WTC11 (cell line): ENCODE measurements around the gene ENO2. TPM values are rescaled to one million over a fixed set of nuclear protein-coding genes. Genes with fewer than 3 reads are reported as not detected.

Experiments
- ATF1 ChIP-seq: sonication (generic); formaldehyde crosslinking; IDR thresholded peaks from 2 replicates; pipeline ENCODE4 v1.8.1; 2023; ENCODE audit warnings: mild to moderate bottlenecking, moderate library complexity, missing genetic modification reagents
- CBFB ChIP-seq: sonication (generic); formaldehyde crosslinking; IDR thresholded peaks from 2 replicates; pipeline ENCODE4 v1.8.1; 2022; ENCODE audit warnings: mild to moderate bottlenecking, low read depth, missing genetic modification reagents
- CREM ChIP-seq: sonication (generic); formaldehyde crosslinking; IDR thresholded peaks from 2 replicates; pipeline ENCODE4 v1.8.1; 2022; ENCODE audit warnings: mild to moderate bottlenecking, missing genetic modification reagents, moderate library complexity
- CTCF ChIP-seq: fragments of 200-600 bp; IDR thresholded peaks from 2 replicates; pipeline ENCODE4 v1.8.0; 2022; ENCODE audit warnings: antibody characterized with exemption
- FOXP1 ChIP-seq: sonication (generic); formaldehyde crosslinking; IDR thresholded peaks from 2 replicates; pipeline ENCODE4 v1.8.0; 2022; ENCODE audit warnings: missing genetic modification reagents, mild to moderate bottlenecking, moderate library complexity, borderline replicate concordance
- FOXP4 ChIP-seq: sonication (generic); formaldehyde crosslinking; IDR thresholded peaks from 2 replicates; pipeline ENCODE4 v1.8.0; 2022; ENCODE audit warnings: mild to moderate bottlenecking, missing genetic modification reagents
- GABPB1 ChIP-seq: sonication (generic); formaldehyde crosslinking; IDR thresholded peaks from 2 replicates; pipeline ENCODE4 v1.8.1; 2023; ENCODE audit warnings: mild to moderate bottlenecking, missing genetic modification reagents
- IRF2 ChIP-seq: sonication (generic); formaldehyde crosslinking; IDR thresholded peaks from 2 replicates; pipeline ENCODE4 v1.8.0; 2022; ENCODE audit warnings: low read depth, missing genetic modification reagents, borderline replicate concordance
- MAX ChIP-seq: sonication (generic); formaldehyde crosslinking; IDR thresholded peaks from 2 replicates; pipeline ENCODE4 v1.8.0; 2022; ENCODE audit warnings: mild to moderate bottlenecking, missing genetic modification reagents
- MXD4 ChIP-seq: fragments of 250-450 bp; sonication (Bioruptor Pico); IDR thresholded peaks from 2 replicates; pipeline ENCODE4 v1.8.0; 2021; ENCODE audit warnings: mild to moderate bottlenecking, moderate library complexity, borderline replicate concordance
- MYBL2 ChIP-seq: sonication (generic); formaldehyde crosslinking; IDR thresholded peaks from 2 replicates; pipeline ENCODE4 v1.8.1; 2023; ENCODE audit warnings: mild to moderate bottlenecking, moderate library complexity, missing genetic modification reagents
- NFE2L1 ChIP-seq: sonication (generic); formaldehyde crosslinking; IDR thresholded peaks from 2 replicates; pipeline ENCODE4 v1.8.1; 2023; ENCODE audit warnings: missing genetic modification reagents
- PRDM15 ChIP-seq: sonication (generic); formaldehyde crosslinking; IDR thresholded peaks from 2 replicates; pipeline ENCODE4 v1.8.0; 2022; ENCODE audit warnings: missing genetic modification reagents
- PREB ChIP-seq: sonication (generic); formaldehyde crosslinking; IDR thresholded peaks from 2 replicates; pipeline ENCODE4 v1.8.1; 2022; ENCODE audit warnings: mild to moderate bottlenecking, missing genetic modification reagents, moderate library complexity, borderline replicate concordance
- TCF7 ChIP-seq: sonication (generic); formaldehyde crosslinking; IDR thresholded peaks from 2 replicates; pipeline ENCODE4 v1.8.0; 2022; ENCODE audit warnings: mild to moderate bottlenecking, low read depth, missing genetic modification reagents, moderate library complexity
- TEAD1 ChIP-seq: sonication (generic); formaldehyde crosslinking; IDR thresholded peaks from 2 replicates; pipeline ENCODE4 v1.8.0; 2022; ENCODE audit warnings: mild to moderate bottlenecking, missing genetic modification reagents
- TP53 ChIP-seq: sonication (generic); formaldehyde crosslinking; IDR thresholded peaks from 2 replicates; pipeline ENCODE4 v1.8.1; 2023; ENCODE audit warnings: mild to moderate bottlenecking, missing genetic modification reagents
- ZBTB21 ChIP-seq: sonication (generic); formaldehyde crosslinking; IDR thresholded peaks from 2 replicates; pipeline ENCODE4 v1.8.1; 2023; ENCODE audit warnings: mild to moderate bottlenecking, missing genetic modification reagents, borderline replicate concordance
- ZNF121 ChIP-seq: sonication (generic); formaldehyde crosslinking; IDR thresholded peaks from 2 replicates; pipeline ENCODE4 v1.8.0; 2023; ENCODE audit warnings: missing genetic modification reagents
- ZNF138 ChIP-seq: sonication (generic); formaldehyde crosslinking; conservative IDR thresholded peaks from 2 replicates; pipeline ENCODE4 v1.8.1; 2022; ENCODE audit warnings: mild to moderate bottlenecking, moderate library complexity, missing genetic modification reagents
- ZNF219 ChIP-seq: sonication (generic); formaldehyde crosslinking; IDR thresholded peaks from 2 replicates; pipeline ENCODE4 v1.8.0; 2023; ENCODE audit warnings: missing genetic modification reagents, mild to moderate bottlenecking, borderline replicate concordance
- ZNF396 ChIP-seq: fragments of 250-450 bp; sonication (Bioruptor Pico); IDR thresholded peaks from 2 replicates; pipeline ENCODE4 v1.8.0; 2021; ENCODE audit warnings: mild to moderate bottlenecking, moderate library complexity, borderline replicate concordance
- total RNA-seq: library from RNA; stranded (reverse); gene quantifications from 3 replicates; pipeline ENCODE4 v1.2.3, GENCODE V29; 2021

Gene ENO2
- total RNA-seq, 1 experiment from 2014 or later: 118 TPM

GRCh38 chr12:6965026-6965661, 50.8 kb downstream of the ENO2 start (continued):
- no peak for TF ChIP-seq TCF7
- TF ChIP-seq NFE2L1 (CRISPR knock-in tag): no peak
- TF ChIP-seq ZNF396 (CRISPR knock-in tag): no peak
- no peak for TF ChIP-seq CBFB (CRISPR knock-in tag)
- peak; percentile 71 for TF ChIP-seq CTCF
- TF ChIP-seq MYBL2 (CRISPR knock-in tag): no peak
- 0 out of 2 replicates have a peak, but pooled peaks have one; percentile 12 for TF ChIP-seq ZNF219 (CRISPR knock-in tag)
- TF ChIP-seq ZBTB21 (CRISPR knock-in tag): no peak
- no peak for TF ChIP-seq ATF1 (CRISPR knock-in tag)
- TF ChIP-seq FOXP4 (CRISPR knock-in tag): no peak
- TF ChIP-seq ZNF121 (CRISPR knock-in tag): peak; percentile 24; the same call in 1 of the 2 replicates
- TF ChIP-seq CREM (CRISPR knock-in tag): no peak
- TF ChIP-seq TEAD1 (CRISPR knock-in tag): no peak; the same call in 1 of the 2 replicates
- TF ChIP-seq GABPB1: no peak
- TF ChIP-seq MAX (CRISPR knock-in tag): peak; percentile 50; the same call in 1 of the 2 replicates
- TF ChIP-seq ZNF138 (CRISPR knock-in tag): no peak
- no peak for TF ChIP-seq PREB
- no peak for TF ChIP-seq PRDM15 (CRISPR knock-in tag)
- no peak for TF ChIP-seq TP53 (CRISPR knock-in tag)
- no peak for TF ChIP-seq MXD4 (CRISPR knock-in tag)
- no peak for TF ChIP-seq FOXP1
- TF ChIP-seq IRF2 (CRISPR knock-in tag): no peak
